D341Med (cell line): ENCODE measurements around the gene NCOR1.
"Not testable (repeated sequence)": the region's sequence is repeated elsewhere in the genome, so short reads cannot be mapped to it uniquely, and the experiment has no call there.

ENCODE experiments used
- DNase-seq: peaks from one replicate; pipeline ENCODE4 v3.0.0; 2012; ENCODE audit warnings: low spot score

NCOR1 gene

DNA sequence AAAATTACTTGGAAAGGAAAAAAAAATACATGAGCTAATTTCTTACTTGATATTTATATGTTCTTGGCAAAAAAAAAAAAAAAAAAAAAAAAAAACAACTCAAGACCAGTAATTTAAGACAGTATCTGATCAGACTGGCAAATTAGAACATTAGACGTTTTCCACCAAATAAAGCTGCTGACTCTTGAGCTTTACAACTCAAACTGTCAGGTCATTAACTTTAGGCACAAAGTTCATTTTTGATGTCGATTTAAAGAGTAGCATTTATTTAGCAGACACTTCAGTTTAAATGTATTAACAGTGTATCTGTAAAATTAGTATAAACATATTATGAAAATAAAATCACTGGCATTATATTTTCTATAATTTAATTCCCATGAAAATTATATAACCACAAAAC lies 66.7 kb downstream of the NCOR1 start:
- no peak for DNase-seq

GRCh38 chr17:16145319-16145890 lies 69.9 kb downstream of the NCOR1 start:
- peak; percentile 9 for DNase-seq

GRCh38 chr17:16141685-16142084 lies 73.6 kb downstream of the NCOR1 start:
- no peak for DNase-seq

DNA sequence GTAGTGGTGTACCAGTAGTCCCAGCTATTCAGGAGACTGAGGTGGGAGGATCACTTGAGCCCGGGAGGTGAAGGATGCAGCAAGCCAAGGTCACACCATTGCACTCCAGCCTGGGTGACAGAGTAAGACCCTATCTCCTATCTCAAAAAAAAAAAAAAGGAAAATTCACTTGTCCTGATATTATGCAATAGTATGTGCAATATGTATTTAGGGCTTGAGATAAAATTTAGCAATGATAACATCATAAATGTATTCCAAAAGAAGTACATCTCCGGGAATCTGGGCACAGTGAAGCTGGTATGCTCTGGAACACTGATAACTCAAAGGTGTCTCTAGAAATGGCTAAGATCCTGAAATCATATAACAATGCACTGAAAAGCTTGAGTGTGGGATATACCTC lies 74.5 kb downstream of the NCOR1 start:
- DNase-seq: no peak

DNA sequence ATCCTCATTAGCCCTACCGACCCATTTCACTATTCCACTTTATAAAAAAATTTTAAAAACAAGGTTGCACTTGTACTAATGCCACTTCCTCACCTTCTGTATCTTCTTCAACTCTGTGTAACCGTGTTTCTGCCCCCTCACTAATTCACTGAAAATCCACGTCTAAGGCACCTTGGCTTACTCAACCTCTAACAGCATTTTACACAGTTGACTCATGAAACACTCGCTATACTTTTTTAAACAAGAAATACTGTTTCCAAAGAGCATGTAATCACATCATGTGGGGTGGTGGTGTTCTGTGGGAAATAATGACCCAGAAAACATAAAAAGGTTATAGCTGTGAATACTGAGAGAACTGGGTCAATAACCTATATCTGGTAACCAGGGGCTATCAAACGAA lies 79.9 kb downstream of the NCOR1 start:
- no peak for DNase-seq

GRCh38 chr17:16131593-16131992 lies 83.7 kb downstream of the NCOR1 start:
- DNase-seq: no peak

- no peak for DNase-seq
Measured at GRCh38 chr17:16129441-16130205, 85.7 kb downstream of the NCOR1 start.

DNA sequence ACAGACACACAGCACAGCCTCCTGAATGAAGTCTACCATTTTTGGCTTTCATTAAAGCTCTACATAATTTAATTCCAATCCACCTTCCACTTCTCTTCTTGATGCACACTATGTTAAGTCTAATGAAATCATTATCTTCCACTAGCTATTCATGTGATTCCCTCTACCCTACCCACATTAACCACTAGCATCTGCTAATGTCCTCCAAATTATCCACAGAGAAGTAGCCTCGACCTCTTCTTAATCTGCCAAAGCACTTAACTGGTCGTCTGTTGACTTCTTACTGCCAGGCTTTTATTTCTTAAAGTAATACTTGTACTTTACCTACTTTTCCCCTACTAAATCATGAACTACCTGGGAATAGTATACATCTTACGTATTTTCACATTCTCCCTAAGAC lies 91.8 kb downstream of the NCOR1 start:
- no peak for DNase-seq

DNA sequence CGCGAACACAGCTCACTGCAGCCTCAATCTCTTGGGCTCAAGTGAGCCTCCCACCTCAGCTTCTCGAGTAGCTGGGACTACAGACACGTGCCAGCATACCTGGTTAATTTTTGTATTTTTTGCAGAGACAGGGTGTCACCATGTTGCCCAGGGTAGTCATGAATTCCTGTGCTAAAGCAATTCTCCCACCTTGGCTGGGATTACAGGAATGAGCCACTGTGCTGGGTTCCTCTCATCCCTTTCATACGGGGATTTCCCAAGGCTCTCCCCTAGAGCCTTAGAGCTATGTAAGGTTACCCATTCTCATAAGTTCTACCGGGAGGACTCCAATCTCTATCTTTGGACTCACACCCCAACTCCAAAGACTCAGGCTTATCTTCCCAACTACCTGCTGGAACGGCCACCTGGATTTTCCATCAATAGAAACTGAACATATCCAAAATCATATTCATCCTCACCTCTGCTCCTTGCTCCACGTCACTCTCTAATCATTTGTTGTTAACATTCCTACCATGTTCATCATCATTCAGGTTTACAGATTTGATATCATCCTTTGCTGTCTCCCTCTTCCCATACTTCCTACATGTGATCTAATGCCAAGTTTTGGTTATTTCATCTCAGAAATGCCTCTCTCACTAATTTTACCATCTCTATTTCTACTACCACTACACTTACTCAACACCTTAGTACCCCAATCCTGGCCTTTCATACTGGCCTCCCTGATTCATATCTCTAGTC lies 92.5 kb downstream of the NCOR1 start:
- DNase-seq: no peak

DNA sequence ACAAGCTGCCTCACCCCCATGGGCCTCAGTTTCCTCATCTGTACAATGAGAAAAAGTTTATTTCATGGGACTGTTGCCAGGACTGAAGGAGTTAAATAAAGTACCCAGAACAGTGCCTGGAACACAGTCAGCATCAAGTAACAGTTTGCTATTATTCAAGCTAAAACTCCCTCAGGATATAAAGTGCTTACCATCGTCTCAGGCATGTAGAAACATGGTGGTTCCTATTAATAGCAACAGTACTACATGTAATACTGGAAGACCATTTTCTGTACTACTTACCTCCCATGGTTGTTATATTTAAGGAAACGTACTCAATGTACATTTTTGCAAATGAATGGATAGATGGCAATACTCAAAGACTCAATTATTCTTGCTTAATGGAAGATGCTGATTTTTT lies 93.4 kb downstream of the NCOR1 start:
- DNase-seq: no peak

DNA sequence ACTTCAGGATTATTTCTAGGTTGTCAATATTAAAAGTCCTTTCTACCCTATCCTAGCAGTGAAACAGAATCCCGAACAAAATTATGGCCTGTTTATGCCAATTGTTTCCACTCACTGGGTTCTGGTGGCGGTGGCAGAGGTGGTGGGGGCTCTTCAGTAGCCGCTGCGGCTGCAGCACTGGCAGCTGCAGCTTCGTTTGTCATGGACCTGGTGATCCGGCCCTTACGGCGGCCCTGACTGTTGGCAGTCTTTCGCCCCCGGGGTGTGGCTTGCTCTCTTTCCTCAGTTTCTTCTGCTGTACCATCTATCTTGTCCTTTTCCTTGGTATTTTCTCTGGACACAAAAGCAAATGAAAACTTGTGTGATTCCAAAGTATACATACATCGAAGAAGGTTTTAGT lies 94.4 kb downstream of the NCOR1 start:
- DNase-seq: no peak

GRCh38 chr17:16117149-16117548 lies 98.2 kb downstream of the NCOR1 start:
- no peak for DNase-seq

DNA sequence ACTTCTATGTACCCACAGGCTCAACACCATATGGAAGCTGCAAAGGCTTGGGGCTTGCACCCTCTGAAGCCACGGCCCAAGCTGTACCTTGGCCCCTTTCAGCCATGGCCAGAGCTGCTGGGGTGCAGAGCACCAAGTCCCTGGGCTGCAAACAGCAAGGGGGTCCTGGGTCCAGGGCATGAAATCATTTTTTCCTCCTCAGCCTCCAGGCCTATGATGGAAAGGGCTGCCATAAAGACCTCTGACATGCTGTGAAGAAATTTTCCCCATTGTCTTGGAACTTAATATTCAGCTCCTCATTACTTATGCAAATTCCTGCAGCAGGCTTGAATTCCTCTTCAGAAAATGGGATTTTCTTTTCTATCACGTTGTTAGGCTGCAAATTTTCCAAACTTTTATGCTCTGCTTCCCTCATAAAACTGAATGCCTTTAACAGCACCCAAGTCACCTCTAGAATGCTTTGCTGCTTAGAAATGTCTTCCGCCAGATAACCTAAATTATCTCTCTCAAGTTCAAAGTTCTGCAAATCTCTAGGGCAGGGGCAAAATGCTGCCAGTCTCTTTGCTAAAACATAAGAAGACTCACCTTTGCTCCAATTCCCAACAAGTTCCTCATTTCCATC lies 100.1 kb downstream of the NCOR1 start:
- not testable (repeated sequence) for DNase-seq

DNA sequence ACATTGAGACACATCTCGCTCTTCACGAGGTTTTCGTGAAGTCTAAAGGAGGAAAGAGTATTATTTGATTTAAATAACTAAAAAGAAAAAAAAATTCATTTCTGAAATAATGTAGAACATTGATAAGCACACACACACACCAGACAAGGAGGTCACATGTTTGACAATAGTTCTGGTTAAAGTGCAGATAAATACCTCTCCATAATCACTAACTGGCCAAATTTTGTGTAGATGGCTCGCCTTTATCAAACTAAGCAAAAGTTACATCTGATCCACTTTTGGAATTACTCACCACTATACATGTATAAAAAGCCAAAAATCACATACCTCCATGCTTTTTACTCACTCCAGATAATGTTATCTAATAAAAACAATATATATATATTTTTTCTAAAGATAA lies 106.5 kb downstream of the NCOR1 start:
- DNase-seq: no peak

DNA sequence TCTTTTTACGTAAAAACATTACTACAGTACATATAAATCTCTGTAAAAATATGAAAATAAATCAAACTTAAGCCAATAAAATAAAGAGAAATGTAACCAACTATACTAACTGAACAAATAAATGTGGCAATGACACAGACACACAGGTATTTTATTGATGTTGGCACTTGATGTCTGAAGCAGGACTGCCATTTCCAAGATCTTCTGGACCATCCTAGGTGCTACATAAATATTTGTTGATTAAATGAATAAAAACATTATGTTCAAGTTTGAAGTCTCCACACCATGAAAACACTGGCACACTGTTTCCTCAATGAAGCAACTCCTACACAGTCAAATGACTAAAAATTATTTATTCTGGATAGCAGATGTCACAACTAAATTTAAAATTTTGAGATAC lies 106.9 kb downstream of the NCOR1 start:
- no peak for DNase-seq

DNA sequence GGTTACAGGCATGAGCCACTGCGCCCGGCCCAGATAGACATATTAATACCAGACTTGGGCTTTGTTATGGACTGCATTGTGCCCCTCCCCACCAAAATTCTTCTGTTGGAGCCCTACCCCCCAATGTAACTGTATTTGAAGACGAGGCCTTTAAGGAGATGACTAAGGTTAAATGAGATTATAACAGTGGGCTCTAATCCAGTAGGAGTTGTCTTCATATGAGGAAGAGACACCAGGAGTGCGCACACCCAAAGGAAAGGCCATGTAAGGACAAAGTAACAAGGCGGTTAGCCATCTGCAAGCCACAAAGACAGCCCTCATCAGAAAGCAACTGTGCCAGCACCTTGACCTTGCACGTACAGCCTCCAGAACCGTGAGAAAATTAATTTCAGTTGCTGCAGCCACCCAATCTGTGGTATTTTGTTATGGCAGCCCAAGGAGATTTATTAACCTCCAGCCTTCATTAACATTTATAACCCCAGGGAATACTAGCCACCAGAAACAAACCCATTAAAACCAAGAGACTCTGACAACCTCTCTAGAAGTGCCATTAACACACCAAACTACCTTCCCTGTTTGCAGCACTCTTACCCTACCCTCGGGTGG lies 108.1 kb downstream of the NCOR1 start:
- no peak for DNase-seq

DNA sequence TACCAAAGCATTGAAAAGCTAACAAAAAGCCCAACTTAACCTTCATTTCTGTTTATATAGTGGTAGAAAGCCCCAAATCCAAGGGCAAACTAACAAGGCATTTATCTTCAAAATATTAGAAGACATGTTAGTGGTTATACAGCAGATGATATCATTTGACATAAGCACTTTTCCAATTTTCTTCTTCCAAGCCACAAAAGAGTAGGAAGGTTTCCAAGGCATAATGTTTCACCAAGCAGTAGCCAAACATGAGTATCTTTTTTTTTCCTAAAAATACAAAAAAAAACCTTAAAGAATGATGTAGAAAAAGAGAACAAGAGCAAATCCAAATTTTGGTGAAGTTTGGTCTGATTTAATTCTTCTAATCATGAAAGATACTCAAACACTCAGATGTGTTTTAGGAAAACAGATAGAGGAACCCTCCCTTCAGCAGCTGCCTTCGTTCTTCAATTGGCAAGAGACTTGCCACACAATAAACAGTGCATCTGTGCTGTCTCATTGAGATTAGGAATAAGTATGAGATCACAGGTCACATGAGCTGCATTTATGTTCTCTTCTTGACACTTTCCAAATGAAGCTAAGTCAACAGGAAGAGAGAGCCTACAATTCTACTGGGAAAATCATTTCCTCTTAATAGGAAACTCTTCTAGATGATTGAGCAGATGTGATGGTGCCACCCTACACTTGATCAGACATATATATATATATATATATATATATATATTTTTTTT lies 109.0 kb downstream of the NCOR1 start:
- no peak for DNase-seq

DNA sequence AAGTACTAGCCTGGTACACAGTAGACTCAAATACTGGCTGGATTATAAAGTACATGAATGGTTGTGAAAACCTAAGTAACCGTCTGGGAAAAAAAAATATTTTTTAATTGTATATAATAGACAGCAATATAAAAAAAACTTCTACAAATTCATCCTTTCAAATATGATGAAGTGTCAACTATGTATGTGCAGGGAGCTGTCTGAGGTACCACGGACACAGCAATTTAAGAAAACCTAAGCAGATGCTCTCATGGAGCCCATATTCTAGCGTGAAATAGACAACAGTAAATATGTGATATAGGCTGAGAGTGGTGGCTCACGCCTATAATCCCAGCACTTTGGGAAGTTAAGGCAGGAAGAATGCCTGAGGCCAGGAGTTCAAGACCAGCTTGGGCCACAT lies 111.1 kb downstream of the NCOR1 start:
- no peak for DNase-seq

GRCh38 chr17:16101440-16101839 lies 113.9 kb downstream of the NCOR1 start:
- DNase-seq: no peak

DNA sequence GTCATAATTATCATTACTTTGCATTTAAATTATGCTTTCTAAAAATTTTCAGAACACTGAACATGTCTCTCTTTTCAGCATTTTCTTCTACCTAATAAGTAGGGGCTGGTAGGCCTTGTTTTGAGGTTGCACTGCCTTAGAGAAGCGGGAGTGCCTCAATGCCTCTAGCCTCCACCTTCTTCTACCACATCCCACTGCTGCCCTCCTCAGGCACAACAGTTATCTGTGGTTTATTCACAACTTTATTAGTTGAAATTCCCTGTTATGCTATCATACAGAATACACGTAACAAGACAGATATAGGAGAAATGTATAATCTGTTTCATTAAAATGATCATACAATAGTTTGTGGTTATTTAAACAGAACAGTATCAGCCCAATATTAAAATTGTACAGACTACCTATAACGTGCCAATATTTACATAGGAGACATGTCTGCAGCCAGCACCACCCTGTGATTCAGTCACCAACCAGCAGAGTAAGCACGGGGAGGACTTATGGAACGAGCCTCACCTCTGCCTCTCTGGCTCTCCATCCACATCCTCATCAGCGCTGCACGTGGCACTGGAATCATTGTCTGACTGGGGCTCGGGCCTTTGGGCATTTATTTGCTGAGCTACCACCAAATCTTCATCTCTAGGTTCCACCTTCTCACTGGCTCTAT lies 114.5 kb downstream of the NCOR1 start:
- no peak for DNase-seq

GRCh38 chr17:16091773-16092172 lies 123.6 kb downstream of the NCOR1 start:
- no peak for DNase-seq
